Measurements from ENCODE around the gene EBF4.

EBF4 gene

GRCh38 chr20:2809690-2810089 lies 117.1 kb downstream of the EBF4 start:
- Histone ChIP-seq H3K4me1 (ENCODE audit: control insufficient read depth in 1 of 2, insufficient read depth in 1 of 2, low read depth in 1 of 2, low read length in 1 of 2) (no peaks in the 10 kb centered on the region), H3K4me3 (ENCODE audit: low read depth in 1 of 2, low read length in 1 of 2) (no peak overlapping the region), H3K27ac (no peak overlapping the region), H3K36me3 (no peaks in the 10 kb centered on the region), H3K27me3 (peaks cover 69% of the 10 kb centered on the region), H3K9me3 (no peaks in the 10 kb centered on the region)
- TF ChIP-seq CTCF (IDR thresholded peaks at IDR 0.05) = no peak
